ENCODE data around the gene EPB41L5.

DNA sequence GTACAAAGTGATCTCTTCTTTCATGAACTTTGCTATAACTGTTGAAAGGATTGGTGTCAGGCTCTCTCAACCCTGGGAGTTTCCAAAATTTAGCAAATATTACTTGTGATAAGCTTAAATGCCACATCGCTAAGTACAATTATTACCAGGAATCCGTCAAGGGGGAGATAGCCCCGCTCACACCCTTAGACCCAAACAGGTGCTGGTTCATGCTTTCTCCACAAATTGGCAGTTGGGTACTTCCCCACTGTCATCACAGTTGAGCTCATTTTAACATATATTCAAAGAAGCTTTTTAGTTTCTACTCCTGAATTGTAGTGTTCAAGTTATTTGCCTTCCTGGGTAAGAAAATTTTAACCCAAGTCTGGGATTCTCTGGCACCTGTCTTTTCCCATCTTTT lies 29.8 kb upstream of the EPB41L5 start:
- no peak for TF ChIP-seq CTCF (IDR thresholded peaks at IDR 0.05)
- no peak for TF ChIP-seq EP300 (IDR thresholded peaks at IDR 0.05)
